Activated CD4-positive, alpha-beta T cell treated with anti-CD3 and anti-CD28 coated beads, Interleukin-2, amount 50 U/mL, for 48 hours (primary cell): ENCODE results near the gene LIPF.
"Not testable (repeated sequence)": the region's sequence is repeated elsewhere in the genome, so short reads cannot be mapped to it uniquely, and the experiment has no call there.

Experiments
- DNase-seq, 2 experiments: peaks; one replicate each; pipeline ENCODE4 v3.0.0-alpha.2; 2020

Gene LIPF

DNA sequence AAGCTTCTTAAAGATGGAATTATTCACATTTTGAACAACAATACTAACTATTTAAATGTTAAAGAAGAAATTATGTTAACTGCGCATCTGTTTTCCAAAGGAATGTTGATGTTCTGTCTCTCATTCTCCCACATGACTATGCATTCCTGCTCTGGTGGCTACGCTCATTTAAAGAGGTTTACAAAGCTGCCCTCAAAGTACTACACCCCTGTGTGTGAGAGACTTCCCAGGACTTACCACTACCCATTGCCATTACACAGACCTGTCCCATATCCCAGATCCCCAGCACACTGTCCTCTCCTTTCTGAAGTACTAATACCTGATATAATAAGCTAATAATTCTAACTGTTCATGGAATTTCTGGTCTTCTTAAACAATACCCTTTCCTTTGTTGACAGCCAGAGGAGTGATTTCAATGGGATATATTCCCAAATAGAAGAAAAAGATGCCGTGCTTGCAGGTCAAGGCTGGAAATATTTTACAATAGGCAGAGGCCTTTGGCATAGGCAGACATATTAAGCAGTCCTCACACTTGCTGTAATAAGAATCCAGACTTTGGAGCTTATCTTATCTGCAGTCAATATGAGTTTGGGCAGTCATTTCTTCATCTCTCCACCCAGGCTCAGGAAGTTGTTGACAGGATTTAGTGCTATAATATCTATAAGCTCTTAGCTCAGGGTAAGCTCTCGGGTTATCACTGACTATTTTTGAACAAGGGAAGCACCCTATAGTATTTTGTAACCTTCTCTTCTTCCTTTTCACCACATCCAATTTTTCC, 12.2 kb downstream of the LIPF start:
- no peak for DNase-seq

DNA sequence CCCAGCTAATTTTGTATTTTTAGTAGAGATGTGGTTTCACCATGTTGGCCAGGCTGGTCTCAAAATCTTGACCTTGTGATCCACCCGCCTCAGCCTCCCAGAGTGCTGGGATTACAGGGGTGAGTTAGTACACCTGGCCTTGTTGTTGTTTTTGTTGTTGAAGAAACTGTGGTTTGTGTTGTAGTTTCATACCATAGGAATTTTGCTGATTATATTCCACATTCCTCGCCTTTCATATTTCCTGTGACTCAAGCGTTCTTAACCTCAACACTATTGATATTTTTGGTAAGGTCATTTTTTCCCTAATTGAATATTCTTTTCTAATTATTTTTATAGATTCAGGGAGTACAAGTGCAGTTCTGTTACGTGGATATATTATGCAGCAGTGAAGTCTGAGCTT, 16.7 kb downstream of the LIPF start:
- no peak for DNase-seq

DNA sequence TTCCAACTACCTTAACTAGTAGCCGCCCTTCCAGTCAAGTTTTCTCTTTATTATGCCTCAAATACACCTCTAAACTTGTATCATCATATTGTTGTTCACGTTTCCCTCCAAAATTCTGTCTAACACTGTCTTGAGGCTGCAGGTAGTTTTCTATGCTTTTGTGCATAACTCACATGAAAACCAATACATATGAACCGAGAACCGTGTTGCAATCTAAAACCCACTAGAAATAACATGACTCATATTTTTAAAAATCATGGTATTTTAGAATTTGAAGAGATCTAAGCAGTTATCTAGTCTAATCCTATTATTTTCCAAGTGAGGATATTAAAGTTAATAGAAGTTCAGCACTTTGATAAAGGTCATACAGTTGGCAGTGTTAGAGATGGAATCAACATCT, 18.2 kb downstream of the LIPF start:
- DNase-seq = no peak

DNA sequence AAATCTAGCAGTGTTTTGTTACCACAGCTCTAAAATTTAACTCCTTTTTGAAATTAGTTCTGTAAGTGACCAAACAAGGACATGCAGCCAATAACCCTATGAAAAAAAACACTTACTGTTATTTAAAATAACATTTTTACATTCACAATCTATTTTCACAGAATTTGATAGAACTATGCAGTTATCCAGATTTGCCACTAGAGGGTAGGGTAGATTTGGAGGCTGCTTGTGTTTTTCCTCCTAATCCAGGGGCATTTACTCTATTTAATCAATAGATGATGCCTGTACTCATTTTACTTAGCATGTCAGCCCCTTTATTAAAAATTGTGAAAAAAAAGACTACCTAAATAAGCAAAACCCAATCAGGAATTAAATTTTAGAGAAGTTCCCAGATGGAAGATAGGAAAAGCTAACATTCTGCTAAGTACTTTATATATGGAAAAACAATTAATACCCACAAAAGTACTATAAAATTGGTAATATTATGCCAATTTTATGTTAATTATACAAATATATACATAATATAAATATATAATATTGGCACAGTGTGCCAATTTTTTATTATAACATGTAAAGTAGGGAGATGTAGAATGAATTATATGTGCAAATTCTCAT, 23.7 kb downstream of the LIPF start:
- DNase-seq = no peak

DNA sequence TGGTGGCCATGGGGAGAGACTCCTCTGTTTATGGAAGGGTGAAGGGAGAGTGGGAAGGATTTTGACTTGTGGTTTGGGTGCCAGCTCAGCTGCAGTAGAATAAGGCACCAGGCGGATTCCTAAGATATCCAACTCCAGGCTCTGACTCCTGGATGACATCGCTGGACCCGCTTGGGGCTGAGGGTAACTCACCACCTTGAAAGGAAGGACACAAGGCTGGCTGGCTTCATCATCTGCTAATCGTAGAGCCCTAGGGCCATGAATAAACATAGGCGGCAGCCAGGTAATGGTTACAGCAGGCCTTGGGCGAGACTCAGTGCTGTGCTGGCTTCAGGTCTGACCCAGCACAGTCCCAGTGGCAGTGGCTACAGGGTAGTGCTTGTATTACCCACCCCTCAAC, 25.1 kb downstream of the LIPF start:
- DNase-seq = no peak

DNA sequence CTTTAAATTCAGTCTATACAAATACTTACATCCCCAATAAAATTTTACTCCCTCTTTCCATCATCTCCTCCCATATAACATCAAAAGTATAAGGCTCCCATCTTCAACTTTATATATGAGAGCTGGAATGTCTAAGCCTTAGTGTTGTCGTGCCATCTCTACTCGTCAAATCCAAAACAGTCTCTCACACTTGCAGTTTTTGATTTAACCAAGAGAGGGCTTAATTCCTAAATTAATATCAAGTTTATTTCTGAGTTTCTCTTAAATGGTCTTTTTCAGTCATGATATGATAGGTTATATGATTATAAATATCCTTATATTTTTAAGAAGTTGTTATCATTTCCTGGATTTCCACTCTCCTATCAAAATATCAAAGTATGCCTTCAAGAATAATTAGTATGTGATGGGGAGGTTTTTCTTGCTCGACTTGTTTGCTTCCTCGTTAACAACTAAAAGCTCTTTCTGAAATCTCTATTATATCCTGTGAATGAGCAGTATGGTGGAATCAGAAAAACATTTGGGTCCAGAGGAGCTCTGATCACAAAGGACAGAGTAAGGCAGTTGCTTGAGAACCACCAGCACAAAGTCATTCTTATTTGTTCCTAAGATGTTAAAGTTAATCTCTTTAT, 29.3 kb downstream of the LIPF start:
- DNase-seq = no peak

DNA sequence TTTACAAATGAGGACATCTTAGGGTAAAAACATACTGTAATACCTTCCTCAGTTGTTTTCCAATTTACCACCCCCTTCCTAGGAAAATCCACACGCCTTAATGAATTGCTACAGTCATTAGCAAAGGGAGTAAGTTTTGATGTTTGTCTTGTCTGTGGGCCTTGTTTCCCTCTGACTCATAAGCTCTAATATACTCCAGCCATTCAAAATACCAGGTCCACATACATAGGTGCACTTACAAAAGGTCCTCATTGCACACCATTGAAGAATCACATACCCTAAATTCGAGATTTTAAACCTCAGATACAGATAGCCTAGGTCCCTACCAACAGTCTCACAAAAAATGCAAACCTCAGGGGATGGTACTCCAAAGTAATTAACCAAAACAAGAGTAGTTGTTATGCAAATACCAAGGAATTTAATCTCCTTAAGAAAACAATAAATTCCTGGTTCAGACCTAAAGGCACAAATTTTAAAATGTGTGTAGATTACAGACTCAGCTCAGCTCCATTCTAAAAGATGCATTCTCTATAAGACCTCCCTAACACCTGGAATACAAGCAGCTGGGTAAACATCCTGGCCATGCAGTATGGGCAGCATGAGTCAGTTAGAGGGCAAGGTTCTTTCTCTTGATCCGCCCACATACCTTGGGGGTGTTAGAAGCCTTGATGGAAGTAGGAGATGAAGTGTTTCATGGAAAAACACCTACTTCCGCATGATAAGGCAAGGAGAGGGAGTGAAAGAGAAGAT, 38.8 kb downstream of the LIPF start:
- no peak for DNase-seq

DNA sequence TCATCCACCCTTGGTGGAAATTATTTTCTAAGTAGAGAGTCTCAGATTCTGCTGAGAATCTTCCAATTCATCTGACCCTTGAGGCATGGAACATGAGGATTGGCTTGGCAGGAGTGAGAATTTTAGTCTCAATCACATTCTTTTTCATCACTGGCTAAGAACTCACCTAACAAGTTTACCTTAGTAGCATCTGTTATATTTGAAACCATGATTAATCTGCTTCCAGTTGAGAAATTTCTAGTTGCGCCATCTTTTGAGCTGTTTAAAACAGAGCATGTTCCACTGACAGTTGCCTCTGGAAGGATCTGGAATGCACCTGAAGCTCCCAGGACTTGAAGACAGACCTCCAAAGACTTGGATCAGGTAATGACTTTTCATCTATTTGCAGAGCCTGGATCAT, 41.7 kb downstream of the LIPF start, which contains the start of gene LIPK:
Gene LIPK (plus strand): TSS at position 292 of the 400 bp plus-strand sequence. CDS start 18,295 bp downstream, outside the sequence.
- DNase-seq = no peak

DNA sequence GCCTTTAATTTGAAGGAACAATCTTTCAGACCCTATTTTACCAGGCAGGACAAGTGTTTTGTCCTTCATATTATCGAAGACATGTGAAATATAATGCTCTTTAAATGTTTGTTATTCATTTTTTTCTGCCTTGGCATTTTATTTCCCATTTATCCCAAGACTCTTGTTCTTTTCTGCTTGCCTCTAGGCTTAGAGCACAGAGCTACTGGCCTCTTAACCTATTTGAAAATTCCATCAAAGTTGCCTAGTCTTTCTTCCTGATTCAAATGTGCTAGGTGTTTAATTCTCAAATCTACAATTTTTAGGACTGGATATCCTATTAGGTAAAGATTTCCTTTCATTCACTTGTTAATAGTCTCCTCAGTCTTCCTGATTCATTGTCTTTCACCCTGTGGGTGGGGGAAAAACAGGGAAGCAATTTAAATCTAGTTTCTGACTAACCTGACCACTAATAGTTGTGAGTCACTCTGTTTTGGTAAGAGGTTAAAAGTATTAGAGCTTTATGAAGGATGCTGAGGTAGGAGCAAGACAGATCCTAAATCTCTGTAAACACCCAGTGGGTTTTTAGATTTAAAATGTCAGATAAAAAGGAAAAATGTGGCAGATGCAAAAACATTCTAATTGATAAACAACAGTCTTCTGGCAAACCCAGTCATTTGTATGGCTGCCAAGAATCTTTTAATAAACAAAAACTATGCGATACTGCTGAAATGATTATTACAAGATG, 43.4 kb downstream of the LIPF start:
- no peak for DNase-seq

DNA sequence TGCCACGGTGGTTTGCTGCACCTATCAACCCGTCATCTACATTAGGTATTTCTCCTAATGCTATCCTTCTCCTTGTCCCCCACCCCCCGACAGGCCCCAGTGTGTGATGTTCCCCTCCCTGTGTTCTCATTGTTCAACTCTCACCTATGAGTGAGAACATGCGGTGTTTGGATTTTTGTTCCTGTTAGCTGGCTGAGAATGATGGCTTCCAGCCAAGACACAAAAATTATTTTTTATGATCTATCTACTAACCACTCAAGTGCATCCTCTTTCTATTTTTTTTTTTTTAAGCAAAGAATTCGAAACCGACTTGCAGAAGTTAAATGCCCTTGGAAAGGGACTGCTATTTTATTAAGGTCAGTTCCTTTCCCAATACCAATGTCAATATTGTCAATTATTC, 45.1 kb downstream of the LIPF start:
- not testable (repeated sequence) for DNase-seq

DNA sequence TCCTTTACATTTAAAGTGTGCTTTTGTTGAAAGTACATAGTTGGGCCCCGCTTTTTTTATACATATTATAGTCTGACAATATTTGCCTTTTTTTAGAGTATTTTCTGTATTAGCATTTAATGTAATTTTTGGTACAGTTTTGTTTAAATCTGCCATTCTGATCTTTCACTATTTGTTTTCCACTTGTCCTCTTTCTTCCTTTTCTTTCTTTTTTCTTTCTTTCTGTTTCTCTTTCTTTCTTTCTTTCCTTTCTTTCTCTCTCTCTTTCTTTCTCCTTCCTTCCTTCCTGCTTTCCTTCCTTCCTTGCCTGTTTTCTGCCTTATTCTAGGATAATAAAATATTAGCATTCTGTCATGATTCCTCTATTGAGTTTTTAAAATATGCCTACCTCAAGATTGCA, 51.3 kb downstream of the LIPF start:
- no peak for DNase-seq

DNA sequence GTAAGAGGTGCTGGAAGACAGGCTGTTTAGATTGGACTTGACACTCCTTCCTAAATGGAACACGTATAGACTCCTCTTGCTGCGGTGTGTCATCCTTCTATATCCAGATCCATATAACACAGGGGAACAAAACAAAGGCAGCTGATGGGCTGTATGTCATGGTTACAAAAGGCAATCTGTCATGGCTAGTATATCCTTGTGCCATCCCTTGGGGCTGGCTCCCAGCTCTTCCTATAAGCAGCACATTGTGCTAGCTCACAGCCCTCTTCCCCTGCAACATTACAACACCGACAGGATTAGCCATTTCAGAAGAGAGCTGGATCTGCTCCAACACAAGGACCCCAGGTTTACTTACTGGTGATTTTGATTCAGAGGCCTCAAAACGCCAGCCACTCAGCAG, 57.1 kb downstream of the LIPF start:
- DNase-seq = no peak

DNA sequence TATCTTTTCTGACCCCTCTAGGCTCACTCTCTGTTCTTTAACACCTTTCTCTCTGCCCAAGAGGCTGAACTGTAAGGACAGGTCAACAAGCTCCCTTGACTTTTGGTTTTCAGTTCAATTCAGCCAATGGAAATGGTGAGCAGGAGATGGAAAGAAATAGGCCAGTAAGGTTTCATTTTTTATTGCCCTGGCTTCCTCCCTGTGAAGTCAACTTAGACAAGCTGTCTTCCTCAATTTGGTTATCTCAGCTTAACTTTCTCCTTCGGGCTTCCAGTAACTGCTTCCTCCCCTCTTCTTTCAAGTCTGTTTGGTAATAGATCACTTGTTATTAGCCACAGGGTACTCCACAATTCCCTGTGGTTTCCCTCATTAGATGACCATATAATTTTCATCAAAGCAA, 61.6 kb downstream of the LIPF start:
- no peak for DNase-seq

DNA sequence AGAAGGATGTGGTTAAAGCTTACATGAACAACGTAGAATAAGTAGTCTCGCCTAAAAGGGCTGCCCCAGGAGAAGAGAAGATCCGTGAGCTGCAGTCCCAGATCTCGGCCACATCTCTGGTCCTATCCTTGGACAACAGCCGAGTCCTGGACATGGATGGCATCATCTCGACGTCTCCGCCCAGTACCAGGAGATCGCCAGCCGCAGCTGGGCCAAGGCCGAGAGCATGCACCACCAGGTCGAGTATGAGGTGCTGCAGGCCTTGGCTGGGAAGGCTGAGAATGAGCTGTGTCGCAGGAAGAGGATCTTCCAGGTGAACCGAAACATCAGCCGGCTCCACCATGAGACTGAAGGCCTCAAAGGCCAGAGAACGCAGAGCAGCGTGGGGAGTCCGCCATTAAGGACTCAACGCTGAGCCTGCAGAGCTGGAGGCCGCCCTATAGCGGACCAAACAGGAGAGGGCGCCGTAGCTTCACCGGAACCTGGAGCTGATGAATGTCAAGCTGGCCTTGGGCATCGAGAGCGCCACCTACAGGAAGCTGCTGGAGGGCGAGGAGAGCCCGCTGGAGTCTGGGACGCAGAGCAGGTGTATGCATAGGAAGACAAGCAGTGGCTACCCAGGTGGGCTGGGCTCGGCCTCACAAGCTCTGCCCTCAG, 64.0 kb downstream of the LIPF start:
- peak; percentile 68 to 75 for DNase-seq
